Neural cell (in vitro differentiated cells): ENCODE results near the gene FAM228B. TPM values are rescaled to one million over a fixed set of nuclear protein-coding genes. Genes with fewer than 3 reads are reported as not detected.

Experiments
- H2AFZ ChIP-seq: fragments of 200-600, 300-800 bp; sonication (generic), shearing (Covaris generic); 2 replicates; pipeline ENCODE4 v1.6.0; 2014; ENCODE audit warnings: low read depth, mild to moderate bottlenecking, antibody characterized with exemption, low read length, moderate library complexity
- H3F3A ChIP-seq: fragments of 200-600 bp; shearing (Covaris generic); 2 replicates; pipeline ENCODE4 v1.6.1; 2016; ENCODE audit warnings: mild to moderate bottlenecking, moderate library complexity, mixed read lengths, antibody characterized with exemption, low read length; ENCODE audit not compliant: insufficient read depth, poor library complexity, severe bottlenecking
- H3K27ac ChIP-seq: fragments of 200-600, 300-800 bp; sonication (generic), shearing (Covaris generic); 2 replicates; pipeline ENCODE4 v1.5.1; 2014; ENCODE audit warnings: mild to moderate bottlenecking, low read length, moderate library complexity
- H3K27me3 ChIP-seq: fragments of 300-800, 200-600 bp; sonication (generic), shearing (Covaris generic); 2 replicates; pipeline ENCODE4 v1.6.0; 2014; ENCODE audit warnings: mild to moderate bottlenecking, low read depth, low read length, moderate library complexity; ENCODE audit not compliant: insufficient read depth
- H3K36me3 ChIP-seq: fragments of 300-800, 200-600 bp; sonication (generic), shearing (Covaris generic); 2 replicates; pipeline ENCODE4 v1.5.1; 2014; ENCODE audit warnings: mild to moderate bottlenecking, antibody characterized with exemption, low read length, moderate library complexity; ENCODE audit not compliant: insufficient read depth
- H3K4me2 ChIP-seq: fragments of 300-800, 200-600 bp; sonication (generic), shearing (Covaris generic); 2 replicates; pipeline ENCODE4 v1.6.0; 2014; ENCODE audit warnings: mild to moderate bottlenecking, low read length
- H3K4me3 ChIP-seq: fragments of 300-800, 200-600 bp; sonication (generic), shearing (Covaris generic); 2 replicates; pipeline ENCODE4 v1.5.1; 2014; ENCODE audit warnings: mild to moderate bottlenecking, low read length, moderate library complexity
- H3K79me2 ChIP-seq: fragments of 200-600 bp; shearing (Covaris generic); replicated peaks from 2 replicates; pipeline ENCODE4 v1.6.0; 2014; ENCODE audit warnings: mild to moderate bottlenecking, low read length, moderate library complexity; ENCODE audit not compliant: insufficient read depth
- H3K9ac ChIP-seq: fragments of 300-800, 200-600 bp; sonication (generic), shearing (Covaris generic); 2 replicates; pipeline ENCODE4 v1.6.1; 2016; ENCODE audit warnings: mild to moderate bottlenecking, low read length, mixed read lengths
- H3K9me2 ChIP-seq: fragments of 200-600 bp; shearing (Covaris generic); 2 replicates; pipeline ENCODE4 v1.6.1; 2016; ENCODE audit warnings: mild to moderate bottlenecking, low read length, mixed read lengths; ENCODE audit not compliant: insufficient read depth
- H3K9me3 ChIP-seq: fragments of 200-600, 300-800 bp; sonication (generic), shearing (Covaris generic); 2 replicates; pipeline ENCODE4 v1.6.1; 2016; ENCODE audit warnings: mild to moderate bottlenecking, mixed run types, low read length, moderate library complexity, mixed read lengths
- H4K20me1 ChIP-seq: fragments of 200-600 bp; shearing (Covaris generic); 2 replicates; pipeline ENCODE4 v1.6.1; 2016; ENCODE audit warnings: mild to moderate bottlenecking, mixed run types; ENCODE audit not compliant: insufficient read depth
- CTCF ChIP-seq: fragments of 450-650 bp; IDR thresholded peaks from 2 replicates; pipeline ENCODE4 v1.5.1; 2014; ENCODE audit warnings: antibody characterized with exemption, mild to moderate bottlenecking, moderate library complexity; ENCODE audit not compliant: poor library complexity, severe bottlenecking
- EP300 ChIP-seq: fragments of 450-650 bp; conservative IDR thresholded peaks from 2 replicates; pipeline ENCODE4 v1.6.1; 2014; ENCODE audit warnings: antibody characterized with exemption, mild to moderate bottlenecking, moderate library complexity; ENCODE audit not compliant: poor library complexity, severe bottlenecking
- EZH2 ChIP-seq: fragments of 200-600, 300-800 bp; shearing (Covaris generic), sonication (generic); IDR thresholded peaks from 2 replicates; pipeline ENCODE4 v1.6.1; 2014; ENCODE audit warnings: antibody characterized with exemption, low read length, borderline replicate concordance, mild to moderate bottlenecking; ENCODE audit not compliant: insufficient read depth, poor library complexity, severe bottlenecking
- MXI1 ChIP-seq: fragments of 450-650 bp; conservative IDR thresholded peaks from 2 replicates; pipeline ENCODE4 v1.6.1; 2014; ENCODE audit warnings: antibody characterized with exemption, mild to moderate bottlenecking; ENCODE audit not compliant: poor library complexity, severe bottlenecking
- POLR2AphosphoS5 ChIP-seq: IDR thresholded peaks from 2 replicates; pipeline ENCODE4 v1.6.1; 2012
- RAD21 ChIP-seq: fragments of 450-650 bp; conservative IDR thresholded peaks from 2 replicates; pipeline ENCODE4 v1.6.1; 2014; ENCODE audit warnings: antibody characterized with exemption, mild to moderate bottlenecking, moderate library complexity
- REST ChIP-seq: IDR thresholded peaks from 2 replicates; pipeline ENCODE4 v1.6.1; 2012; ENCODE audit warnings: borderline replicate concordance
- SMC3 ChIP-seq: fragments of 450-650 bp; conservative IDR thresholded peaks from 2 replicates; pipeline ENCODE4 v1.6.1; 2014; ENCODE audit warnings: antibody characterized with exemption, mild to moderate bottlenecking, moderate library complexity; ENCODE audit not compliant: poor library complexity
- TAF1 ChIP-seq: IDR thresholded peaks from 2 replicates; pipeline ENCODE4 v1.6.1; 2012; ENCODE audit warnings: low read depth
- polyA plus RNA-seq: library from polyadenylated mRNA; depleted of rRNA; stranded (reverse); fragments of >200 nt; gene quantifications from 2 replicates; pipeline ENCODE4 v1.2.3, GENCODE V29; 2014

The FAM228B gene
- polyA plus RNA-seq, 1 donor from 2014 or later = 22.0 TPM

GRCh38 chr2:24121469-24121868 lies 1.8 kb upstream of the FAM228B start:
- no peaks in the 10 kb centered on the region for H4K20me1 ChIP-seq
- no peak for TF ChIP-seq CTCF
- no peak for TF ChIP-seq REST
- H3K9me2 ChIP-seq = no peaks in the 10 kb centered on the region
- H3K4me2 ChIP-seq = no peak overlapping the region
- H3K79me2 ChIP-seq = no peaks in the 10 kb centered on the region
- no peak overlapping the region for H3K27ac ChIP-seq
- no peak overlapping the region for H2AFZ ChIP-seq
- no peaks in the 10 kb centered on the region for H3K27me3 ChIP-seq
- H3K9me3 ChIP-seq = no peaks in the 10 kb centered on the region
- no peaks in the 10 kb centered on the region for H3K36me3 ChIP-seq
- H3K9ac ChIP-seq = no peak overlapping the region
- H3F3A ChIP-seq = no peaks in the 10 kb centered on the region
- no peak overlapping the region for H3K4me3 ChIP-seq

GRCh38 chr2:24122366-24123194 lies 689 bp upstream of the FAM228B start:
- no peak overlapping the region for H3K27ac ChIP-seq
- H3K9ac ChIP-seq = peak overlapping the region; percentile 52
- no peaks in the 10 kb centered on the region for H3K9me2 ChIP-seq
- H3K4me3 ChIP-seq = peak overlapping the region; percentile 64
- no peaks in the 10 kb centered on the region for H4K20me1 ChIP-seq
- H3K27me3 ChIP-seq = no peaks in the 10 kb centered on the region
- no peaks in the 10 kb centered on the region for H3K9me3 ChIP-seq
- no peak overlapping the region for H3K4me2 ChIP-seq
- no peaks in the 10 kb centered on the region for H3F3A ChIP-seq
- no peaks in the 10 kb centered on the region for H3K36me3 ChIP-seq
- TF ChIP-seq TAF1 (no peak), RAD21 (no peak), EZH2 (no peak), POLR2AphosphoS5 (no peak), EP300 (no peak), CTCF (no peak), SMC3 (no peak), MXI1 (no peak), REST (no peak)
- H2AFZ ChIP-seq = no peak overlapping the region
- H3K79me2 ChIP-seq = no peaks in the 10 kb centered on the region
